Hepatocyte (in vitro differentiated cells): ENCODE results near the gene CRYBB3.

ENCODE experiments used
- CTCF ChIP-seq: fragments of 200-600 bp; sonication (generic); IDR thresholded peaks from 2 replicates; pipeline ENCODE4 v1.5.1; 2016; ENCODE audit warnings: antibody characterized with exemption, mild to moderate bottlenecking; ENCODE audit not compliant: poor library complexity
- EZH2 ChIP-seq: fragments of 200-600 bp; sonication (generic); IDR thresholded peaks from 2 replicates; pipeline ENCODE4 v1.6.1; 2016; ENCODE audit warnings: antibody characterized with exemption, mild to moderate bottlenecking, borderline replicate concordance
- EZH2phosphoT487 ChIP-seq: fragments of 200-600 bp; sonication (generic); IDR thresholded peaks from one replicate; pipeline ENCODE4 v1.6.1; 2018; ENCODE audit warnings: antibody characterized with exemption, mild to moderate bottlenecking, low read depth, moderate library complexity; ENCODE audit not compliant: unreplicated experiment, severe bottlenecking

- TF ChIP-seq EZH2 (no peak), CTCF (no peak), EZH2phosphoT487 (no peak)
These were observed 15.6 kb upstream of the CRYBB3 start for GRCh38 chr22:25183949-25184619.
